Endothelial cell of umbilical vein (primary cell): Measurements from ENCODE around the gene CC2D2A. TPM values are rescaled to one million over a fixed set of nuclear protein-coding genes. Genes with fewer than 3 reads are reported as not detected.

Experiments used
- BruUV-seq: library from RNA; stranded (reverse); fragments of 400-500 nt; replicated peaks from 2 replicates; lab custom pipeline; 2021; lab: Mats Ljungman, UMichigan
- CTCF ChIA-PET: fragments of 300-600, 350-600 bp; sonication (Branson Sonifier 250); formaldehyde crosslinking; loops from one replicate; lab custom pipeline; 2021; ENCODE audit warnings: antibody characterized with exemption, inconsistent platforms; lab: Charles Lee
- POLR2A ChIA-PET: fragments of 300-600, 350-600 bp; sonication (Branson Sonifier 250); formaldehyde crosslinking; loops from one replicate; lab custom pipeline; 2021; ENCODE audit warnings: antibody characterized with exemption, inconsistent platforms; lab: Charles Lee
- DNase-seq: peaks from one replicate; pipeline ENCODE4 v3.0.0-alpha.2; 2011; ENCODE audit warnings: low read depth, low spot score
- FAIRE-seq: peaks from 2 replicates; lab custom pipeline; 2011; peaks lifted over from hg19 to GRCh38; lab: Jason Lieb, UNC
- H2AFZ ChIP-seq: 2 replicates; pipeline ENCODE4 v1.6.0; 2012; ENCODE audit warnings: low read depth, low read length, control low read depth, inconsistent platforms
- H3K27ac ChIP-seq: 2 replicates; pipeline ENCODE4 v1.5.1; 2011; ENCODE audit warnings: low read depth, mild to moderate bottlenecking, control low read depth, low read length, moderate library complexity; ENCODE audit not compliant: insufficient read depth
- H3K27me3 ChIP-seq, 2 experiments: 2 replicates each; pipeline versions ENCODE4 v1.6.0 to v1.6.1; 2011; ENCODE audit warnings: low read length in 2 of 2, mixed read lengths in 1 of 2; ENCODE audit not compliant: control insufficient read depth in 2 of 2, insufficient read depth in 2 of 2
- H3K36me3 ChIP-seq, 2 experiments: 2 replicates in 1 of 2; 3 replicates in 1 of 2; pipeline ENCODE4 v1.5.1; 2011; ENCODE audit warnings: low read length in 2 of 2, mild to moderate bottlenecking in 1 of 2, moderate library complexity in 1 of 2; ENCODE audit not compliant: control insufficient read depth in 2 of 2, insufficient read depth in 2 of 2; ENCODE audit errors: extremely low read depth in 1 of 2
- H3K4me1 ChIP-seq: 3 replicates; pipeline ENCODE4 v1.5.1; 2011; ENCODE audit warnings: mild to moderate bottlenecking, low read length; ENCODE audit not compliant: control insufficient read depth, insufficient read depth; ENCODE audit errors: extremely low read depth
- H3K4me2 ChIP-seq: 2 replicates; pipeline ENCODE4 v1.6.1; 2011; ENCODE audit warnings: low read length, control low read depth, mixed read lengths; ENCODE audit not compliant: insufficient read depth
- H3K4me3 ChIP-seq, 3 experiments: fragments of 200-600 bp in 1 of 3; sonication (generic), shearing (Covaris generic) in 1 of 3; replicated peaks in 1 of 3; 2 replicates each; pipeline ENCODE4 v1.5.1; 2011 to 2016; ENCODE audit warnings: control low read depth in 3 of 3, low read length in 3 of 3, mild to moderate bottlenecking in 2 of 3, inconsistent platforms in 1 of 3, low read depth in 1 of 3, moderate library complexity in 1 of 3; ENCODE audit not compliant: insufficient read depth in 1 of 3
- H3K79me2 ChIP-seq: 2 replicates; pipeline ENCODE4 v1.6.0; 2012; ENCODE audit warnings: low read length, inconsistent platforms; ENCODE audit not compliant: control insufficient read depth, insufficient read depth
- H3K9ac ChIP-seq: replicated peaks from 2 replicates; pipeline ENCODE3; 2011; ENCODE audit warnings: low read length, control low read depth; ENCODE audit not compliant: insufficient read depth; ENCODE audit errors: extremely low read depth
- H3K9me1 ChIP-seq: replicated peaks from 3 replicates; pipeline ENCODE4 v1.6.0; 2011; ENCODE audit warnings: mild to moderate bottlenecking, low read length; ENCODE audit not compliant: control insufficient read depth, insufficient read depth; ENCODE audit errors: extremely low read depth
- H3K9me3 ChIP-seq: replicated peaks from 2 replicates; pipeline ENCODE4 v1.5.1; 2012; ENCODE audit warnings: low read length, inconsistent platforms; ENCODE audit not compliant: control insufficient read depth, insufficient read depth
- H4K20me1 ChIP-seq: replicated peaks from 2 replicates; pipeline ENCODE3; 2011; ENCODE audit warnings: mild to moderate bottlenecking, low read length; ENCODE audit not compliant: control insufficient read depth, insufficient read depth; ENCODE audit errors: extremely low read depth
- GATA2 ChIP-seq: IDR thresholded peaks from 2 replicates; pipeline ENCODE4 v1.7.0; 2011; ENCODE audit warnings: low read depth, mild to moderate bottlenecking, moderate library complexity, mixed read lengths, low read length; ENCODE audit not compliant: insufficient read length, insufficient read depth
- MYC ChIP-seq: IDR thresholded peaks from one replicate; pipeline ENCODE4 v1.6.1; 2011; ENCODE audit warnings: mild to moderate bottlenecking, low read depth, low read length
- POLR2A ChIP-seq: IDR thresholded peaks from 2 replicates; pipeline ENCODE4 v1.6.1; 2012; ENCODE audit warnings: low read depth, mild to moderate bottlenecking, control low read depth, low read length
- POLR2AphosphoS5 ChIP-seq: IDR thresholded peaks from 2 replicates; pipeline ENCODE4 v1.6.1; 2012; ENCODE audit warnings: low read depth, mild to moderate bottlenecking, control low read depth, low read length, moderate library complexity; ENCODE audit not compliant: insufficient read depth
- dilution Hi-C: fragments of 300-500 bp; cut with MboI; formaldehyde crosslinking; loops from one replicate; pipeline ENCODE4 v1.15.0; 2019; ENCODE audit warnings: low sequenced_read_pairs; ENCODE audit not compliant: extremely low pct_ligation_motif_present
- intact Hi-C: fragments of 100-400 bp; cut with micrococcal nuclease; formaldehyde crosslinking; loops from one replicate; pipeline ENCODE4 v1.10.0; 2022
- polyA plus RNA-seq, 4 experiments: library from polyadenylated mRNA; depleted of rRNA in 3 of 4; stranded (reverse) in 3 of 4; unstranded in 1 of 4; fragments of >200 nt; gene quantifications; 2 replicates each; pipeline versions ENCODE4 v1.2.1 to v1.2.3, GENCODE V29; 2011 to 2012; ENCODE audit warnings: missing spikeins in 1 of 4
- total RNA-seq: library from RNA; stranded (reverse); gene quantifications from 2 replicates; pipeline ENCODE4 v1.2.3, GENCODE V29; 2021
- TF ChIP-seq, protein P1 (sequence below): IDR thresholded peaks from 2 replicates; pipeline ENCODE4 v1.6.1; 2011; ENCODE audit not compliant: insufficient read depth, insufficient read length
- TF ChIP-seq, protein P2 (sequence below), 2 donors: IDR thresholded peaks; 1 replicate in 1 of 2; 2 replicates in 1 of 2; pipeline ENCODE4 v1.5.1; 2011; ENCODE audit warnings: low read length in 2 of 2, mild to moderate bottlenecking in 2 of 2, moderate library complexity in 2 of 2, control low read depth in 1 of 2, inconsistent platforms in 1 of 2, low read depth in 1 of 2; ENCODE audit not compliant: insufficient read depth in 1 of 2; ENCODE audit errors: extremely low read depth in 1 of 2

CC2D2A gene
- total and polyA plus RNA-seq, 2 donors (not counting 3 experiments of a cell fraction or from before 2014, with no cell fraction given), result 10.2 to 22.4 TPM

DNA sequence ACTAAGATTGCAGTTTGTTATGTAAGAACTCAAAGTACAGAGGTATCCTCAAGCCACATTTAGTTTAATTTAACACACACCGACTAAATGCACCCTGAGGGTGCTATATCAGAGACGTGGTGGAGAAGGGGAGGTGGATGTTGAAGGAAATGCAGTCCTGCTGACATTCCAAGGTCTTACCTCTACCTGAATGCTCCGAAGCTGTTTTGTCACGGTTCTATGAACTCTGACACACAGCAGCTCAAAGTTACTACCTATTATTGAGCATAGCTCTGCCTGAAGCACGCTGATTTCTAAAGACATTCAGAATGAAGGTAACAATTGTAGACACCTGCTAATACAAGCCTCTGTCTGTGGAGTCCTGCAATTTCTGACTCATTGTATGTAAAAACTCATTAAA lies 6.7 kb downstream of the CC2D2A start:
- POLR2A ChIA-PET, result no interaction called here

More for the DNA sequence above, 6.7 kb downstream of the CC2D2A start:
- no peak overlapping the region for H3K4me3 ChIP-seq
- intact Hi-C loops (loop anchor here (10.0 kb wide), 2 partner anchors 718 to 788 kb away; no protein-coding TSS in a partner anchor), dilution Hi-C loops (no loop called here)
- H3K4me2 ChIP-seq, result no peak overlapping the region
- H3K9me3 ChIP-seq, result no peaks in the 10 kb centered on the region
- H3K27ac ChIP-seq, result no peak overlapping the region
- H3K79me2 ChIP-seq, result no peaks in the 10 kb centered on the region
- TF ChIP-seq GATA2, result no peak
- TF ChIP-seq, protein P1, sequence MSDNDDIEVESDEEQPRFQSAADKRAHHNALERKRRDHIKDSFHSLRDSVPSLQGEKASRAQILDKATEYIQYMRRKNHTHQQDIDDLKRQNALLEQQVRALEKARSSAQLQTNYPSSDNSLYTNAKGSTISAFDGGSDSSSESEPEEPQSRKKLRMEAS, result no peak
- no peak for TF ChIP-seq POLR2A
- TF ChIP-seq MYC, result no peak
- TF ChIP-seq, protein P2, sequence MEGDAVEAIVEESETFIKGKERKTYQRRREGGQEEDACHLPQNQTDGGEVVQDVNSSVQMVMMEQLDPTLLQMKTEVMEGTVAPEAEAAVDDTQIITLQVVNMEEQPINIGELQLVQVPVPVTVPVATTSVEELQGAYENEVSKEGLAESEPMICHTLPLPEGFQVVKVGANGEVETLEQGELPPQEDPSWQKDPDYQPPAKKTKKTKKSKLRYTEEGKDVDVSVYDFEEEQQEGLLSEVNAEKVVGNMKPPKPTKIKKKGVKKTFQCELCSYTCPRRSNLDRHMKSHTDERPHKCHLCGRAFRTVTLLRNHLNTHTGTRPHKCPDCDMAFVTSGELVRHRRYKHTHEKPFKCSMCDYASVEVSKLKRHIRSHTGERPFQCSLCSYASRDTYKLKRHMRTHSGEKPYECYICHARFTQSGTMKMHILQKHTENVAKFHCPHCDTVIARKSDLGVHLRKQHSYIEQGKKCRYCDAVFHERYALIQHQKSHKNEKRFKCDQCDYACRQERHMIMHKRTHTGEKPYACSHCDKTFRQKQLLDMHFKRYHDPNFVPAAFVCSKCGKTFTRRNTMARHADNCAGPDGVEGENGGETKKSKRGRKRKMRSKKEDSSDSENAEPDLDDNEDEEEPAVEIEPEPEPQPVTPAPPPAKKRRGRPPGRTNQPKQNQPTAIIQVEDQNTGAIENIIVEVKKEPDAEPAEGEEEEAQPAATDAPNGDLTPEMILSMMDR (IDR thresholded peaks at IDR 0.05; ENCODE audit: extremely low read depth in 1 of 2, insufficient read depth in 1 of 2, low read depth in 1 of 2, low read length in 2 of 2), result no peak
- no peak for TF ChIP-seq POLR2AphosphoS5
- H3K9me1 ChIP-seq, result no peaks in the 10 kb centered on the region
- no TSS peak for BruUV-seq
- H4K20me1 ChIP-seq, result no peaks in the 10 kb centered on the region
- no peak for FAIRE-seq
- peaks cover 10% of the 10 kb centered on the region for H3K4me1 ChIP-seq
- H2AFZ ChIP-seq, result no peak overlapping the region
- no peaks in the 10 kb centered on the region for H3K27me3 ChIP-seq
- H3K9ac ChIP-seq, result no peak overlapping the region
- H3K36me3 ChIP-seq, result no peaks in the 10 kb centered on the region
- CTCF ChIA-PET, result interaction anchor here (0.9 to 3.5 kb wide), 3 partner anchors 19 to 480 kb away, joined by 3 to 12 read pairs (median 9); no protein-coding TSS in a partner anchor
- no peak for DNase-seq
